NCI-H345 treated with DMSO at 0.1 percent for 48 hours (cell line): Measurements from ENCODE around the gene ADM.

Experiments used
- DNase-seq: peaks from one replicate; lab custom pipeline; 2025; ENCODE audit not compliant: unreplicated experiment; lab: John Stamatoyannopoulos, UW

Gene ADM

GRCh38 chr11:10289765-10290380 lies 15.0 kb upstream of the ADM start:
- DNase-seq = no peak

- DNase-seq = no peak
These were observed 12.9 kb upstream of the ADM start for GRCh38 chr11:10291801-10292638.

- peak; percentile 32 for DNase-seq
These were observed 11.2 kb upstream of the ADM start, which contains the start of gene SBF2 for GRCh38 chr11:10293423-10294289. Gene SBF2 (minus strand): TSS chr11:10294219. CDS start chr11:10294069, 150 bp downstream.

GRCh38 chr11:10294290-10294953 lies 10.5 kb upstream of the ADM start:
- no peak for DNase-seq

GRCh38 chr11:10295064-10295901 lies 9.6 kb upstream of the ADM start:
- DNase-seq = no peak

GRCh38 chr11:10298342-10298741 lies 6.5 kb upstream of the ADM start:
- DNase-seq = peak; percentile 34

GRCh38 chr11:10301656-10302358 lies 3.1 kb upstream of the ADM start:
- DNase-seq = no peak

GRCh38 chr11:10302359-10302743 lies 2.5 kb upstream of the ADM start:
- DNase-seq = no peak

GRCh38 chr11:10302744-10303557 lies 1.9 kb upstream of the ADM start:
- DNase-seq = no peak

GRCh38 chr11:10303558-10304363 lies 1.1 kb upstream of the ADM start:
- DNase-seq = peak; percentile 21

- DNase-seq = peak; percentile 17
These were observed 540 bp downstream of the ADM start for GRCh38 chr11:10305262-10305963.

- DNase-seq = no peak
These were observed 1.4 kb downstream of the ADM start for GRCh38 chr11:10305964-10306918.

- no peak for DNase-seq
These were observed 2.1 kb downstream of the ADM start for GRCh38 chr11:10307022-10307399.

- DNase-seq = peak; percentile 66
These were observed 2.7 kb downstream of the ADM start for GRCh38 chr11:10307400-10308200.

GRCh38 chr11:10308201-10308954 lies 3.5 kb downstream of the ADM start:
- no peak for DNase-seq
